Suppressor macrophage (primary cell): Measurements from ENCODE around the gene MTCL1.

Source experiments
- DNase-seq, 4 experiments: peaks; one replicate each; pipeline ENCODE4 v3.0.0-alpha.2; 2020 to 2022

Gene MTCL1

GRCh38 chr18:8773980-8774379 lies 68.6 kb downstream of the MTCL1 start:
- no peak for DNase-seq

GRCh38 chr18:8776013-8776943 lies 70.9 kb downstream of the MTCL1 start:
- DNase-seq, result no peak

- DNase-seq, result no peak
Observed at GRCh38 chr18:8777846-8778245, 72.5 kb downstream of the MTCL1 start.

DNA sequence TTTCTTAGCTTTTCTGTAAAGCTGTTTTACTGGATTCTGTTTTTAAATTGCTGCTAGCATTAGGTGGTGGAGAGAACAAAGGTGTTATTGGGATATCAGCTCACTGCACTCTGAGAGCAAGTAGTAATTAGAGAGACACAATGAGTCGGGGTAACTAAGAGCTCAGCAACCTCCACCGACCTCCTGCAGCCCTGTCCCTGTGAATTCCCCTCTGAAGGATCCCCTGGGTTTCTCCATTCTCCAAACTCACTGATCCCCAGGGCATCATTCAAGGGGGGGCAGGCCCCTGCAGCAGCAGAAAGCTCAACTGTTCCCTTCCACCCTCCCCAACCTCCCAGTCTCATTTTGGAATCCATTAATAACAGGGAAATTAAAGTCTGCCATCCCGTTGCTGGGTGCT lies 73.0 kb downstream of the MTCL1 start:
- no peak for DNase-seq

DNA sequence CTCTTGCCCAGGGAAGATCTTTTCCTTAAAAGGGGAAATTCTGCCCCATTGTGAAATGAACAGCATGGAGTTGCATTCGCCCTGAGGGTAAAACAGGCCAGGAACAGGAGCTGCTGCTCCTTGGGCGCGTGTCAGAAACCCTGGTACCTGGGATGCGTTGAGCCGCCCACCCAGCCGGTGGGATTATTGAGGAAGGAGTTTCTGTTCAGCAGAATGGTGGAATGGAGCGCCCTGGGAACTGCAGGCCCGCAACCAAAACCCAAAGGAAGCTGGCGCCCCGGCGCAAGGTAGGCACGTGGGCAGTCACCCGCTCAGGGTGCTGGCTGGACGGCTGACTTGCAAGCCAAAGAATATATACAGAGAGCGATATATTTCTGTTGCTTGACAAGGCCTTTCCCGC lies 73.5 kb downstream of the MTCL1 start:
- DNase-seq, result no peak

GRCh38 chr18:8779251-8779650 lies 73.9 kb downstream of the MTCL1 start:
- no peak for DNase-seq

DNA sequence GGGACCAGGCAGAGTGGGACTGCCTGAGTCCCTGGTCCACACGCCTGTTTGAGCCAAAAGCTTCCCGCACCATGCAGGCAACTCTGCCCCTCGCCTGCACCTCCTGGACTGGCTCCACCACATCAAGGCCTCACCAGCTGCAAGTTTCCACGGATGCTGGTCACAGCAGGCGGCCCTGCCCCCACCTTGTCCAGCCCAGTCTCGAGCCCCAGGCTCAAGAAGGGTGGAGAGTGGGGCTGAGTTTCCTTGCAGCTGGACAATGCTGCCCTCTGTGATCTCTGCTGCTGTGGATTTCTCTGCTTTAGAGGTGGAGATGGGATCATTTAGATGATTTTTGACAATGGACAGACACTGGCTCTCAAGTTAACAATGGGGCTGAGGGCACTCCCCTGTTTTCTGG lies 74.9 kb downstream of the MTCL1 start:
- DNase-seq, result no peak

DNA sequence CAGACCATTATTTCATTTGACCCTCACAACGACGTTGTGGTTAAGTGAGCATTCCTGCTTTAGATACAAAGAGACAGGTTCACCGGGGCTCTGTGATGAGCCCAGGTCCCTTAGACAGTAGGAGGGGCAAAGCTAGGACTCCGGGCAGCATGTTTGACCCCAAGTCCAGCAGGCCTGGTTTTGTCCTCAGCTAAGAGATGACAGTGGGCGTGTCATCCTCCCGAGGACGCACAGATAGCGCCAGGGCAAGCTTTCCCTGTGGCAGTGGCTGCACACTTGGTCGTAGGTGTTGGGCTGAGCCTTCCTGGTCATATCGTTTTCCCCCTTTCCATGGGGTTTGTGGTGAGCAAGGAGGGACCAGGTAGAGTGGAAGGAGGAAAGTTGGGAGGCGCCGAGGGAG lies 76.3 kb downstream of the MTCL1 start:
- no peak for DNase-seq

GRCh38 chr18:8783335-8783993 lies 78.1 kb downstream of the MTCL1 start:
- DNase-seq, result no peak

DNA sequence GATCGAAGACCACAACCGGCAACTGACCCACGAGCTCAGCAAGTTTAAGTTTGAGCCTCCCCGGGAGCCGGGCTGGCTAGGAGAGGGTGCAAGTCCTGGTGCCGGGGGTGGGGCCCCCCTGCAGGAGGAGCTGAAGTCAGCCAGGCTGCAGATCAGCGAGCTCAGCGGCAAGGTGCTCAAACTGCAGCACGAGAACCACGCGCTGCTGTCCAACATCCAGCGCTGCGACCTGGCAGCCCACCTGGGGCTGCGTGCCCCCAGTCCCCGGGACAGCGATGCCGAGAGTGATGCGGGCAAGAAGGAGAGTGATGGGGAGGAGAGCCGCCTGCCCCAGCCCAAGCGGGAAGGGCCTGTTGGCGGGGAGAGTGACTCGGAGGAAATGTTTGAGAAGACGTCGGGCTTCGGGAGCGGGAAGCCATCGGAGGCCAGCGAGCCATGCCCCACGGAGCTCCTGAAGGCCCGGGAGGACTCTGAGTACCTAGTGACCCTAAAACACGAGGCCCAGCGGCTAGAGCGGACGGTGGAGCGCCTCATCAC lies 78.7 kb downstream of the MTCL1 start:
- DNase-seq, result no peak

- DNase-seq, result no peak
Observed at GRCh38 chr18:8785261-8785660, 79.9 kb downstream of the MTCL1 start.

DNA sequence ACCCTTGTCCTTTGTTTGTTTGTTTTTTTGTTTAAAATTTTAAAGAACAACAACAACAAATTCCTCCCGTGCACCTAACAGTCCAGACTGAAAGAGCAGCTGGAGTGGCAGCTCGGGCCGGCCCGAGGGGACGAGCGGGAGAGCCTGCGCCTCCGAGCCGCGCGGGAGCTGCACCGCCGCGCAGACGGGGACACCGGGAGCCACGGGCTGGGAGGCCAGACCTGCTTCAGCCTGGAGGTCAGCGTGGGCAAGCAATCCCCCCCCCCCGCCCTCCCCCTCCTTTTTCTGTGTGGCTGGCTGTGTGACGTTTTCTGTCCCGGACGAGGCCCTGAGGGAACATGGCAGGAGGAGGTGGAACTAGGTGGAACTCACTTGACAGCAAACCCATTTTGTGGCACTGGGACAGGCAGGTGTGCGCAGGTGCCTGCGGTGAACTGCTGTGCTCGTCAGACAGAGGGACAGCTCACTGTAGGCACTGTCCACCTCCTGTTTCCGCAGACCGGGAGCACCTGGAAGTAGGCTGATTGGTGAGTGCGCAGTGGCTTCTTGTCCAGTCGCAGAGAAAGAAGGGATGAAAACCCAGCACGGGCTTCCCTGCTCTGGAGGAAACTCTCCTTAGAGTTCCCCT lies 80.6 kb downstream of the MTCL1 start:
- no peak for DNase-seq

GRCh38 chr18:8786483-8787370 lies 81.4 kb downstream of the MTCL1 start:
- DNase-seq, result peak; percentile 32 to 71 (median 58)

GRCh38 chr18:8787371-8787670 lies 82.0 kb downstream of the MTCL1 start:
- no peak for DNase-seq

GRCh38 chr18:8787794-8788193 lies 82.4 kb downstream of the MTCL1 start:
- no peak for DNase-seq

DNA sequence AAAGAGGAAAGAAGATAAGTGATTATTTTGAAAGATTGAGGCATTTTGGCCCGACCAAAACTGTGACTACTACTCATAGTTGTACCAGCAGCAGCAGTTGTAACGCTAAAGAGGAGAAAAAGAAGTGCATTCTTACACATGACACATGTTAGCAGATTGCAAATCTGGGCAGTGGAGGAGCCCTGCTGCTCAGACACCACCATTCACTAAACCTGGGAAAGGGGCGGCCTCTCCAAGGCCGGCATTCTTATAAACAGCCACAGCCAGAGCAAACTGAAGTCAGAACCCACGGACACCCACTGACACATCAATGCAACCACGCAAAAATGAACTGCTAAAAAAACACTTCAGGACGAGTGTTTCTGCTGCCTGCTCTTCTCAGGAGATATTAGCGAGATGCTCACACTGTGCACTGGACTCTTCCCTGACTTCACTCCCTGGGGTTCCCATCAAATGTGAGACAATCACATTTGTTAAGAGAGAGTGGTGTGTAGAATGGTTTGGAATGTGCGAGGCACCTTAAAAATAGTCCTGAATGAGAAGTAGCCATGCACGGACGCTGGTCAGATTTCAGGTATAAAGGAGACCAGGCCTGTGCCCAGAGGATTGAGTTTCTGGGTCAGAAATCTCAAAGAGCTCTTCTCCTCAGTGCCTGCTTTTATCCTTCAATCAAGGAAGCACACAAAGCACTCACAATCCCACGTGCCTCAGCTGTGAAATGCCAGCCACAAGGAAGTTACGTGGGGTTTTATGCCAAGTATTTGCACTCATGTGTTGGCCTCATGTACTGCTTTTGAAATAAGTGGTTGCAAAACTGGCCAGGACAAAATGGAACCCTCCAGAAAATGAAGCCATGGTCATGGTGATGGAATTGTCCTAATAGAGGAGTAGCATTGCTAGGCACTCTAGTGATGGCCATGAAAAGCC lies 83.4 kb downstream of the MTCL1 start:
- peak in 2 of 4 experiments; percentile 25 to 39 for DNase-seq

- no peak for DNase-seq
Observed at GRCh38 chr18:8791171-8791651, 85.9 kb downstream of the MTCL1 start.

- DNase-seq, result no peak
Observed at GRCh38 chr18:8792688-8793316, 87.4 kb downstream of the MTCL1 start.

DNA sequence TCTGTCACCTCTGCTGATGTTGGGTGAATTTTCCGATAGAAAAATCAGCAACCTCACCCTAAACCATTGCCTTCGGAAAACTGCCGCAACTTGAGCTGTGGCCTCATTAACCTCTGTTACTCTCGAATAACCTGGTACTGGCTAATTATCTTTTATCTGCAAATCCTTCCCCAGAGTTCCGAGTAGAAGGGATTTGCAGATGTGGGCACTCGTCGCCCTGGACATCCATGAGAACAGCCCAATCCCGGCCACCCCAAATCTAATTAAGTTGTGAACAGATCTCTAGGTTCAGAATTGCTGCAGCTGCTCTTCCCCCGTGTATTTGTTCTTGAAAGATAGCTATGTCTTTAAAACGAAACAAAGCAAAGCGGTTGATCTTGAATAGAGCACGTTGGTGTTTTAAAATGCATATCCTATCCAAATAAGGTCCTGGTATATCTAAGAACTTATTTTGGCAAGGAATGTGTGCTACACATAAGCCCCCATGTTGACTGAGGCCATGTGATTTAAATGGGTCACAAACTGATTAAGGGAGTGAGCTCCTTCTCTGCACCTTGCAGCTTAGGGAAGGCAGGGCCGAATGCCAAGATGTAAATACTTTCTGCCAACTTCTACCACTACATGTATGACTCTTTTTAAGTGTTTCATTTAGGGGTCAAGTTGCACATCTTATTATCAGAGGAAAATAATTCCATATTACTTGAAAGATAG lies 88.2 kb downstream of the MTCL1 start:
- no peak for DNase-seq
